Nephron progenitor cell (in vitro differentiated cells): Measurements from ENCODE around the gene SENP8.
"Not testable (repeated sequence)": the region's sequence is repeated elsewhere in the genome, so short reads cannot be mapped to it uniquely, and the experiment has no call there.

ENCODE experiments used
- DNase-seq: peaks from one replicate; pipeline ENCODE4 v3.0.0; 2021
- H3K27ac Mint-ChIP-seq: 2 replicates; pipeline ENCODE4 v1.8.0; 2021; ENCODE audit warnings: mild to moderate bottlenecking, moderate library complexity, mixed read lengths
- H3K27me3 Mint-ChIP-seq: 2 replicates; pipeline ENCODE4 v1.8.0; 2021; ENCODE audit warnings: mild to moderate bottlenecking, low read depth, mixed read lengths; ENCODE audit not compliant: poor library complexity
- H3K36me3 Mint-ChIP-seq: 2 replicates; pipeline ENCODE4 v1.8.0; 2021; ENCODE audit warnings: low read depth, mixed read lengths
- H3K4me1 Mint-ChIP-seq: 2 replicates; pipeline ENCODE4 v1.8.0; 2021; ENCODE audit warnings: mixed read lengths
- H3K4me3 Mint-ChIP-seq: 2 replicates; pipeline ENCODE4 v1.8.0; 2021; ENCODE audit warnings: mild to moderate bottlenecking, moderate library complexity, mixed read lengths
- H3K9me3 Mint-ChIP-seq: 2 replicates; pipeline ENCODE4 v1.8.0; 2021; ENCODE audit warnings: mild to moderate bottlenecking, moderate library complexity, mixed read lengths
- CTCF ChIP-seq: fragments of 200-600 bp; sonication (generic); IDR thresholded peaks from 2 replicates; pipeline ENCODE4 v1.5.0; 2021; ENCODE audit warnings: antibody characterized with exemption

SENP8 gene

DNA sequence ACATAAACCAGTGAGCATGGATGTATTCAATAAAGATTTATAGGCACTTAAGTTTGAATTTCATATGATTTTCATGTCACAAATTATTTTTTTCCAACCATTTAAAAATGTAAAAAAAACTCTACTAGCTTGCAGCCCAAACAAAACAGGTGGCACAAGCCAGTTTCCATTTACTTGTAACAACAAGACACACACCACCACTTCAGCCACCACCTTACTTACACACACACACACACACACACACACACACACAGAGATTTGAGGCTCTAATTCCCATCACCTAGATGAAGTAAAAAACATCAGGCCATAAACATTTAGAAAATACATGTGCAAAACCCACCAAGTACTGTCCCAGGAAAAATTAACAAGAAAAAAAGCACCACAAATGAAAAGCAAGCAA lies 25.5 kb upstream of the SENP8 start:
- TF ChIP-seq CTCF, result no peak

GRCh38 chr15:72096796-72097195 lies 21.4 kb upstream of the SENP8 start:
- Mint-ChIP-seq H3K4me1 (no peaks in the 10 kb centered on the region), H3K27me3 (no peaks in the 10 kb centered on the region), H3K36me3 (peaks cover 44% of the 10 kb centered on the region), H3K4me3 (no peak overlapping the region), H3K9me3 (peaks cover 42% of the 10 kb centered on the region), H3K27ac (no peak overlapping the region)
- TF ChIP-seq CTCF, result no peak
- DNase-seq, result no peak

More for the DNA sequence above, 25.5 kb upstream of the SENP8 start:
- peaks cover 36% of the 10 kb centered on the region for H3K36me3 Mint-ChIP-seq
- H3K9me3 Mint-ChIP-seq, result peaks cover 25% of the 10 kb centered on the region
- no peaks in the 10 kb centered on the region for H3K4me1 Mint-ChIP-seq
- no peaks in the 10 kb centered on the region for H3K27me3 Mint-ChIP-seq
- no peak overlapping the region for H3K4me3 Mint-ChIP-seq
- H3K27ac Mint-ChIP-seq, result no peak overlapping the region
- DNase-seq, result no peak

- no peak overlapping the region for H3K27ac Mint-ChIP-seq
- H3K27me3 Mint-ChIP-seq, result no peaks in the 10 kb centered on the region
- peaks cover under 1% of the 10 kb centered on the region for H3K4me1 Mint-ChIP-seq
- no peak overlapping the region for H3K4me3 Mint-ChIP-seq
- H3K9me3 Mint-ChIP-seq, result peaks cover 38% of the 10 kb centered on the region
- DNase-seq, result no peak
- no peak for TF ChIP-seq CTCF
- H3K36me3 Mint-ChIP-seq, result peaks cover 35% of the 10 kb centered on the region
Observed at GRCh38 chr15:72098040-72098439, 20.2 kb upstream of the SENP8 start.

DNA sequence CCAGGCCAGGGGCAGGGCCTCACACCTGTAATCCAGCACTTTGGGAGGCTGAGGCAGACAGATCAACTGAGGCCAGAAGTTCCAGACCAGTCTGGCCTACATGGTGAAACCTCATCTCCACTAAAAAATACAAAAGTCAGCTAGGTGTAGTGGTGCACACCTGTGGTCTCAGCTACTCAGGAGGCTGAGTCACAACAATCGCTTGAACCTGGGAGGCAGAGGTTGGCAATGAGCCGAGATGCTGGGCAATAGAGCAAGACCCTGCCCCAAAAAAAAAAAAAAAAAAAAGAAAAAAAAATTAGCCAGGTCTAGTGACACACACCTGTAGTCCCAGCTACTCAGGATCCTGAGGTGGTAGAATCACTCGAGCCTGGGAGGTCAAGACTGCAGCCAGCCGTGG lies 19.0 kb upstream of the SENP8 start:
- TF ChIP-seq CTCF, result no peak
- peaks cover 8% of the 10 kb centered on the region for H3K4me1 Mint-ChIP-seq
- H3K36me3 Mint-ChIP-seq, result peaks cover 34% of the 10 kb centered on the region
- DNase-seq, result no peak
- no peak overlapping the region for H3K27ac Mint-ChIP-seq
- H3K27me3 Mint-ChIP-seq, result peaks cover 3% of the 10 kb centered on the region
- peaks cover 37% of the 10 kb centered on the region for H3K9me3 Mint-ChIP-seq
- no peak overlapping the region for H3K4me3 Mint-ChIP-seq

GRCh38 chr15:72100551-72100950 lies 17.7 kb upstream of the SENP8 start:
- H3K4me1 Mint-ChIP-seq, H3K27ac Mint-ChIP-seq, DNase-seq, H3K4me3 Mint-ChIP-seq, H3K27me3 Mint-ChIP-seq: not testable (repeated sequence)
- peaks cover 37% of the 10 kb centered on the region for H3K9me3 Mint-ChIP-seq
- H3K36me3 Mint-ChIP-seq, result peaks cover 34% of the 10 kb centered on the region

DNA sequence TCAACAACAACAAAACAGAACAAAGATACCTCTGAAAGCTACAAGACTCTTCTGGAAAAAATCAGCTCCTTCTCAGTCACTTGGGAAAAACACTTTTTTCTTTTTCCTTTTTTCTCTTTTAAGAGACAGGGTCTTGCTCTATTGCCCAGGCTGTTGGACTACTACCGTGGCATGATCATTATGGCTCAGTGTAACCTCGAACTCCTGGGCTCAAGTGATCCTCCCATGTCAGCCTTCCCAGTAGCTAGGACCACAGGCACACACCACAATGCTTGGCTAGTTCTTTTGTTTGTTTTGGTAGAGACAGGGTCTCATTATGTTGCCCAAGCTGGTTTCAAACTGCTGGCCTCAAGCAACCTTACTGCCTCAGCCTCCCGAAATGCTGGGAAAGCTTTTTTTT lies 13.1 kb upstream of the SENP8 start:
- DNase-seq, result no peak
- no peak for TF ChIP-seq CTCF
- H3K4me1 Mint-ChIP-seq, result peaks cover 8% of the 10 kb centered on the region
- H3K27ac Mint-ChIP-seq, result no peak overlapping the region
- peaks cover 3% of the 10 kb centered on the region for H3K27me3 Mint-ChIP-seq
- no peak overlapping the region for H3K4me3 Mint-ChIP-seq
- H3K36me3 Mint-ChIP-seq, result peaks cover under 1% of the 10 kb centered on the region
- H3K9me3 Mint-ChIP-seq, result peaks cover 4% of the 10 kb centered on the region
